ENCODE results near the gene CBX1. TPM values are rescaled to one million over a fixed set of nuclear protein-coding genes. Genes with fewer than 3 reads are reported as not detected.

Gene CBX1
- total and polyA plus RNA-seq, 2 of the 13 experiments (the other 11 are each of a cell fraction or from before 2014, with no cell fraction given), result 17.8 to 108 TPM

GRCh38 chr17:48024149-48025039 is 76.9 kb downstream of the CBX1 start (continued):
- TF ChIP-seq, protein P1, sequence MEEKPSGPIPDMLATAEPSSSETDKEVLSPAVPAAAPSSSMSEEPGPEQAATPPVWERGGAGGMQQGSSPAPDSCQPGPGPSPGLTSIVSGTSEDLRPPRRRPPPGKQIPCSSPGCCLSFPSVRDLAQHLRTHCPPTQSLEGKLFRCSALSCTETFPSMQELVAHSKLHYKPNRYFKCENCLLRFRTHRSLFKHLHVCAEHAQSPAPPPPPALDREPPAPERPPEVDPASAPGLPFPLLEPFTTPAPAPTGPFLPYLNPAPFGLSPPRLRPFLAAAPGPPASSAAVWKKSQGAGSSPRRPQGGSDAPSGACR (CRISPR knock-in tag; IDR thresholded peaks at IDR 0.05), result no peak
- TF ChIP-seq KIAA2018 (CRISPR knock-in tag; IDR thresholded peaks at IDR 0.05; ENCODE audit: borderline replicate concordance) (no peak), KDM6A (CRISPR knock-in tag; IDR thresholded peaks at IDR 0.05; ENCODE audit: low read depth) (no peak), HNF4A (CRISPR knock-in tag; IDR thresholded peaks at IDR 0.05) (no peak), TCF7 (IDR thresholded peaks at IDR 0.05; ENCODE audit: low read depth) (no peak), RFXAP (CRISPR knock-in tag; IDR thresholded peaks at IDR 0.05; ENCODE audit: borderline replicate concordance) (no peak), DMAP1 (CRISPR knock-in tag; IDR thresholded peaks at IDR 0.05) (no peak; the same call in 1 of the 2 replicates), ZSCAN22 (CRISPR knock-in tag; IDR thresholded peaks at IDR 0.05) (no peak), ZNF558 (CRISPR knock-in tag; IDR thresholded peaks at IDR 0.05; ENCODE audit: borderline replicate concordance) (no peak), ELF1 (CRISPR knock-in tag; IDR thresholded peaks at IDR 0.05) (no peak), NFKB2 (CRISPR knock-in tag; IDR thresholded peaks at IDR 0.05; ENCODE audit: borderline replicate concordance) (no peak), JARID2 (CRISPR knock-in tag; IDR thresholded peaks at IDR 0.05; ENCODE audit: insufficient replicate concordance) (no peak), HHEX (CRISPR knock-in tag; IDR thresholded peaks at IDR 0.05) (no peak), ZBTB21 (CRISPR knock-in tag; IDR thresholded peaks at IDR 0.05) (no peak), GABPB1 (CRISPR knock-in tag; IDR thresholded peaks at IDR 0.05) (no peak), NFRKB (IDR thresholded peaks at IDR 0.05) (no peak), ZNF446 (CRISPR knock-in tag; IDR thresholded peaks at IDR 0.05) (no peak), GZF1 (CRISPR knock-in tag; IDR thresholded peaks at IDR 0.05) (no peak), ZNF572 (CRISPR knock-in tag; IDR thresholded peaks at IDR 0.05) (no peak), SETDB1 (CRISPR knock-in tag; IDR thresholded peaks at IDR 0.05; ENCODE audit: borderline replicate concordance) (no peak), POLR2AphosphoS5 (IDR thresholded peaks at IDR 0.05; ENCODE audit: low read depth, low read length) (no peak), FOXO1 (CRISPR knock-in tag; IDR thresholded peaks at IDR 0.05) (no peak), RFX3 (CRISPR knock-in tag; IDR thresholded peaks at IDR 0.05) (no peak), SMARCE1 (IDR thresholded peaks at IDR 0.05; ENCODE audit: borderline replicate concordance) (no peak), ZNF136 (CRISPR knock-in tag; IDR thresholded peaks at IDR 0.05; ENCODE audit: low read depth) (no peak)
